Neural progenitor cell (in vitro differentiated cells): ENCODE data around the gene VEZF1. TPM values are rescaled to one million over a fixed set of nuclear protein-coding genes. Genes with fewer than 3 reads are reported as not detected.
"Not testable (repeated sequence)": the region's sequence is repeated elsewhere in the genome, so short reads cannot be mapped to it uniquely, and the experiment has no call there.

ENCODE experiments used
- DNase-seq: peaks from one replicate; pipeline ENCODE4 v3.0.0-alpha.2; 2016; ENCODE audit warnings: low spot score
- H2AFZ ChIP-seq: fragments of 200-600 bp; sonication (generic); replicated peaks from 2 replicates; pipeline ENCODE4 v1.6.1; 2016; ENCODE audit warnings: antibody characterized with exemption
- H3F3A ChIP-seq: fragments of 200-600 bp; sonication (generic); 2 replicates; pipeline ENCODE4 v1.6.1; 2016; ENCODE audit warnings: antibody characterized with exemption, low read depth
- H3K27ac ChIP-seq: fragments of 200-600 bp; sonication (generic); 2 replicates; pipeline ENCODE4 v1.5.1; 2016; ENCODE audit warnings: mild to moderate bottlenecking
- H3K27me3 ChIP-seq: fragments of 200-600 bp; sonication (generic); 2 replicates; pipeline ENCODE4 v1.6.1; 2016; ENCODE audit warnings: mild to moderate bottlenecking, moderate library complexity
- H3K36me3 ChIP-seq: fragments of 200-600 bp; sonication (generic); 2 replicates; pipeline ENCODE4 v1.5.1; 2016
- H3K4me1 ChIP-seq: fragments of 200-600 bp; sonication (generic); 2 replicates; pipeline ENCODE4 v1.6.1; 2016; ENCODE audit warnings: mixed run types
- H3K4me2 ChIP-seq: fragments of 200-600 bp; sonication (generic); 2 replicates; pipeline ENCODE4 v1.6.1; 2016
- H3K4me3 ChIP-seq: fragments of 200-600 bp; sonication (generic); 2 replicates; pipeline ENCODE4 v1.5.1; 2016
- H3K79me2 ChIP-seq: fragments of 200-600 bp; sonication (generic); 2 replicates; pipeline ENCODE4 v1.6.1; 2016; ENCODE audit warnings: low read depth
- H3K9ac ChIP-seq: fragments of 200-600 bp; sonication (generic); 2 replicates; pipeline ENCODE4 v1.6.1; 2016
- H3K9me3 ChIP-seq: fragments of 200-600 bp; sonication (generic); 2 replicates; pipeline ENCODE4 v1.5.1; 2016; ENCODE audit warnings: low read depth
- H4K20me1 ChIP-seq: fragments of 200-600 bp; sonication (generic); 2 replicates; pipeline ENCODE4 v1.6.1; 2016; ENCODE audit warnings: low read depth
- H3K27ac Mint-ChIP-seq: 3 replicates; pipeline ENCODE4 v1.8.0; 2021; ENCODE audit warnings: mixed read lengths
- H3K27me3 Mint-ChIP-seq: 2 replicates; pipeline ENCODE4 v1.8.0; 2022; ENCODE audit warnings: low read depth, mild to moderate bottlenecking, inconsistent platforms, moderate library complexity, mixed read lengths; ENCODE audit not compliant: insufficient read depth
- H3K36me3 Mint-ChIP-seq: 3 replicates; pipeline ENCODE4 v1.8.0; 2021; ENCODE audit warnings: mixed read lengths
- H3K4me1 Mint-ChIP-seq: 3 replicates; pipeline ENCODE4 v1.8.0; 2021; ENCODE audit warnings: mixed read lengths
- H3K4me3 Mint-ChIP-seq: 3 replicates; pipeline ENCODE4 v1.8.0; 2021; ENCODE audit warnings: mild to moderate bottlenecking, moderate library complexity, mixed read lengths
- H3K9me3 Mint-ChIP-seq: 3 replicates; pipeline ENCODE4 v1.8.0; 2020; ENCODE audit warnings: mixed read lengths
- CTCF ChIP-seq: fragments of 200-600 bp; sonication (generic); IDR thresholded peaks from 2 replicates; pipeline ENCODE4 v1.5.1; 2017; ENCODE audit warnings: antibody characterized with exemption, mild to moderate bottlenecking
- EZH2 ChIP-seq: fragments of 200-600 bp; sonication (generic); IDR thresholded peaks from 2 replicates; pipeline ENCODE4 v1.6.1; 2017; ENCODE audit warnings: antibody characterized with exemption, mild to moderate bottlenecking, moderate library complexity
- EZH2phosphoT487 ChIP-seq: fragments of 200-600 bp; sonication (generic); IDR thresholded peaks from 2 replicates; pipeline ENCODE4 v1.6.1; 2017; ENCODE audit warnings: antibody characterized with exemption
- total RNA-seq: library from RNA; depleted of rRNA; stranded (reverse); fragments of >200 nt; gene quantifications from 2 replicates; pipeline ENCODE4 v1.2.3, GENCODE V29; 2015; ENCODE audit warnings: low replicate concordance

VEZF1 gene
- total RNA-seq, 1 donor from 2014 or later, result 90.4 TPM

DNA sequence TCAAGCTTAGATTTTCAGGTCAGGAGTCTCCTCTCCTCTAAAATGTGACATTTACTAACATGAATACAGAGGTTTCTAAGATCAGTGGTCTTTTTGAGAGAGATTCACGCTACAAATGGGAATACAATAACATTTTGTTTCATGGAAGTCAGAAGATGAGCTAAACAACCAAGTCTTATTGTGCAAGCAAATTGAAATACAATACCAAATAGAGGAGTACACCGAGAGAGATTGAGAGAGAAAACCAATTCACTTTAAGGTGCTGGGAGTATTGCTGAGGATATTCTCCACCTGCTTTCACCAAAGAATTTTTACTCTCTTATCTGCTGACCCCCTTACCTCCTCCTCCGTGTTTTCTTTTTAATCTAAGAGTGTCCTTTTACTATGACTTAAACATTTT, 11.5 kb downstream of the VEZF1 start:
- no peak overlapping the region for H3K4me3 ChIP-seq
- H4K20me1 ChIP-seq, result peaks cover 59% of the 10 kb centered on the region
- H3K27ac ChIP-seq, result no peak overlapping the region
- TF ChIP-seq EZH2 (no peak), EZH2phosphoT487 (no peak), CTCF (no peak)
- Mint-ChIP-seq H3K36me3 (peaks cover 50% of the 10 kb centered on the region), H3K4me1 (peaks cover 21% of the 10 kb centered on the region), H3K9me3 (no peaks in the 10 kb centered on the region), H3K27me3 (no peaks in the 10 kb centered on the region), H3K4me3 (no peak overlapping the region), H3K27ac (no peak overlapping the region)
- no peaks in the 10 kb centered on the region for H3K27me3 ChIP-seq
- H2AFZ ChIP-seq, result no peak overlapping the region
- no peak for DNase-seq
- H3K9ac ChIP-seq, result no peak overlapping the region
- H3F3A ChIP-seq, result peaks cover 21% of the 10 kb centered on the region
- H3K4me2 ChIP-seq, result no peak overlapping the region
- no peaks in the 10 kb centered on the region for H3K4me1 ChIP-seq
- H3K79me2 ChIP-seq, result peaks cover 38% of the 10 kb centered on the region
- no peaks in the 10 kb centered on the region for H3K9me3 ChIP-seq
- peaks cover 31% of the 10 kb centered on the region for H3K36me3 ChIP-seq

DNA sequence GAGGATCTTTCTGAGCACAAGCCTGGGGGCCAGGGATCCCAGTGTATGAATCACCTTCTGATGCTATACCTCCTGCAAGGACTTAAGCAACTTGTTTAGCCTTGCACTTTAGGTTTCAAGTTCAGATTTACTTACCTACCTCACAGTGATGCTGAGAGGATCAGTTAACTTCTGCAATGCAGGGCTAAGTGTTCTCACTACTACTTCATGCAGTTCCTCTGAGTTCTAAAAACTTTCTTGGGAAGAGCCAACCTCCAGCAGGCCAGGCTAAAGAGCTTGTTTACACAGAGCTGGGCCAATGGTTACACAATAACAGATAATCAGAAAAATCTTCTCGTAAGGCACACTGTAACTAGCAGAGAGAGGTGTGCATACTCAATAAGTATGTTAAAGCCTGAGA, 13.0 kb downstream of the VEZF1 start:
- H3K36me3 Mint-ChIP-seq, result peaks cover 40% of the 10 kb centered on the region
- Histone ChIP-seq H3K4me1 (peaks cover 7% of the 10 kb centered on the region), H3F3A (peaks cover 32% of the 10 kb centered on the region), H2AFZ (no peak overlapping the region), H3K9ac (no peak overlapping the region), H3K36me3 (peaks cover 20% of the 10 kb centered on the region), H3K79me2 (peaks cover 22% of the 10 kb centered on the region), H3K9me3 (no peaks in the 10 kb centered on the region), H3K27me3 (no peaks in the 10 kb centered on the region), H3K27ac (no peak overlapping the region), H3K4me2 (no peak overlapping the region), H4K20me1 (peaks cover 53% of the 10 kb centered on the region), H3K4me3 (no peak overlapping the region)
- TF ChIP-seq EZH2, result no peak
- no peak for TF ChIP-seq CTCF
- no peak for TF ChIP-seq EZH2phosphoT487
- H3K9me3 Mint-ChIP-seq, result no peaks in the 10 kb centered on the region
- no peak overlapping the region for H3K27ac Mint-ChIP-seq
- H3K4me1 Mint-ChIP-seq, result peaks cover 22% of the 10 kb centered on the region
- H3K27me3 Mint-ChIP-seq, result no peaks in the 10 kb centered on the region
- no peak overlapping the region for H3K4me3 Mint-ChIP-seq
- no peak for DNase-seq

GRCh38 chr17:57974053-57974824, 13.8 kb downstream of the VEZF1 start:
- not testable (repeated sequence) for H3K4me2 ChIP-seq, H3K27ac Mint-ChIP-seq, H3K4me1 ChIP-seq, H3K4me3 Mint-ChIP-seq, H3K9me3 ChIP-seq, H3K9ac ChIP-seq, H3K4me3 ChIP-seq, H3K27me3 ChIP-seq, H3K27me3 Mint-ChIP-seq, H3K9me3 Mint-ChIP-seq, H2AFZ ChIP-seq, H3K27ac ChIP-seq, DNase-seq
- Histone ChIP-seq H4K20me1 (peaks cover 52% of the 10 kb centered on the region), H3K36me3 (peaks cover 15% of the 10 kb centered on the region), H3K79me2 (peaks cover 20% of the 10 kb centered on the region), H3F3A (peaks cover 37% of the 10 kb centered on the region)
- H3K36me3 Mint-ChIP-seq, result peaks cover 41% of the 10 kb centered on the region
- peaks cover 26% of the 10 kb centered on the region for H3K4me1 Mint-ChIP-seq

GRCh38 chr17:57972151-57972550, 15.9 kb downstream of the VEZF1 start:
- peaks cover 3% of the 10 kb centered on the region for H3K27me3 Mint-ChIP-seq
- peaks cover 7% of the 10 kb centered on the region for H3K79me2 ChIP-seq
- no peak for TF ChIP-seq CTCF
- no peak for TF ChIP-seq EZH2
- no peak for TF ChIP-seq EZH2phosphoT487
- peaks cover 28% of the 10 kb centered on the region for H3K36me3 Mint-ChIP-seq
- H3K4me1 Mint-ChIP-seq, result peaks cover 36% of the 10 kb centered on the region
- H3K9ac ChIP-seq, result no peak overlapping the region
- H3K27ac Mint-ChIP-seq, result no peak overlapping the region
- no peak overlapping the region for H3K4me3 Mint-ChIP-seq
- H3F3A ChIP-seq, result peaks cover 43% of the 10 kb centered on the region
- no peak for DNase-seq
- H4K20me1 ChIP-seq, result peaks cover 44% of the 10 kb centered on the region
- H3K27ac ChIP-seq, result no peak overlapping the region
- peaks cover 8% of the 10 kb centered on the region for H3K36me3 ChIP-seq
- H3K4me3 ChIP-seq, result no peak overlapping the region
- no peaks in the 10 kb centered on the region for H3K9me3 Mint-ChIP-seq
- H3K4me2 ChIP-seq, result no peak overlapping the region
- no peaks in the 10 kb centered on the region for H3K27me3 ChIP-seq
- H2AFZ ChIP-seq, result no peak overlapping the region
- peaks cover 7% of the 10 kb centered on the region for H3K4me1 ChIP-seq
- H3K9me3 ChIP-seq, result no peaks in the 10 kb centered on the region
